Right ventricle myocardium inferior (tissue), 1 donor: Measurements from ENCODE around the gene TLR7. TPM values are rescaled to one million over a fixed set of nuclear protein-coding genes. Genes with fewer than 3 reads are reported as not detected.

Experiments
- ATAC-seq: fragments of 200-7000 bp; cut with Tn5 transposase; one replicate; pipeline ENCODE4 v1.9.1; 2020; ENCODE audit warnings: mild to moderate bottlenecking, moderate library complexity
- DNase-seq: peaks from one replicate; pipeline ENCODE4 v3.0.0; 2021; ENCODE audit errors: missing footprints
- intact Hi-C: fragments of 100-400 bp; cut with DNase I; formaldehyde crosslinking; loops from one replicate; pipeline ENCODE4 v1.11.0; 2022
- total RNA-seq: library from RNA; stranded (reverse); fragmentation: NEBNext Ultra II Directional; extraction: Animal tissue kit (Norgen Biotek cat#: 25700); gene quantifications from one replicate; pipeline ENCODE4 v1.2.1, GENCODE V29; 2021
- donor health status: DM: no; HTN: yes; CAD: no; lungs with severe emphysema.

TLR7 gene
- total RNA-seq, 1 donor from 2014 or later = 0.68 TPM

DNA sequence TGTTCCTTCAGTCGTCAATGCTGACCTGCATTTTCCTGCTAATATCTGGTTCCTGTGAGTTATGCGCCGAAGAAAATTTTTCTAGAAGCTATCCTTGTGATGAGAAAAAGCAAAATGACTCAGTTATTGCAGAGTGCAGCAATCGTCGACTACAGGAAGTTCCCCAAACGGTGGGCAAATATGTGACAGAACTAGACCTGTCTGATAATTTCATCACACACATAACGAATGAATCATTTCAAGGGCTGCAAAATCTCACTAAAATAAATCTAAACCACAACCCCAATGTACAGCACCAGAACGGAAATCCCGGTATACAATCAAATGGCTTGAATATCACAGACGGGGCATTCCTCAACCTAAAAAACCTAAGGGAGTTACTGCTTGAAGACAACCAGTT is 52.2 kb downstream of the TLR7 start:
- no peak for ATAC-seq
- intact Hi-C loops = no loop called here

GRCh38 chrX:12919620-12920019 is 52.7 kb downstream of the TLR7 start:
- intact Hi-C loops = no loop called here
- DNase-seq (no peak), ATAC-seq (no peak)

More for the DNA sequence above, 52.2 kb downstream of the TLR7 start:
- DNase-seq = no peak

GRCh38 chrX:12920990-12921389 is 54.1 kb downstream of the TLR7 start:
- ATAC-seq (no peak), DNase-seq (no peak)
- intact Hi-C loops = no loop called here

GRCh38 chrX:12921886-12922598 is 55.2 kb downstream of the TLR7 start:
- no peak for ATAC-seq
- intact Hi-C loops = no loop called here
- DNase-seq = no peak

DNA sequence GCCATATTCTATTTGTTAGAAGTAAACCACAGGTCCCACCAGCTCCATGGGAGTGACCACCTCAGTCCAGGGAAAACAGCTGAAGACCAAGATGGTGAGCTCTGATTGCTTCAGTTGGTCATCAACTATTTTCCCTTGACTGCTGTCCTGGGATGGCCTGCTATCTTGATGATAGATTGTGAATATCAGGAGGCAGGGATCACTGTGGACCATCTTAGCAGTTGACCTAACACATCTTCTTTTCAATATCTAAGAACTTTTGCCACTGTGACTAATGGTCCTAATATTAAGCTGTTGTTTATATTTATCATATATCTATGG is 55.7 kb downstream of the TLR7 start:
- ATAC-seq = no peak
- DNase-seq = no peak
- intact Hi-C loops = no loop called here

GRCh38 chrX:12929701-12930100 is 62.8 kb downstream of the TLR7 start:
- DNase-seq (no peak), ATAC-seq (no peak)
- intact Hi-C loops = no loop called here

- ATAC-seq (no peak), DNase-seq (no peak)
- intact Hi-C loops = no loop called here
Measured at GRCh38 chrX:12930150-12930549, 63.3 kb downstream of the TLR7 start.

GRCh38 chrX:12932244-12932643 is 65.4 kb downstream of the TLR7 start:
- intact Hi-C loops = no loop called here
- DNase-seq = no peak
- no peak for ATAC-seq

GRCh38 chrX:12934850-12935249 is 68.0 kb downstream of the TLR7 start:
- DNase-seq (no peak), ATAC-seq (no peak)
- intact Hi-C loops = no loop called here

GRCh38 chrX:12936947-12937346 is 70.1 kb downstream of the TLR7 start:
- no peak for DNase-seq
- ATAC-seq = no peak
- intact Hi-C loops = no loop called here

Other genes with a start within 250 kb of the TLR7 start
- 4.7 TPM for gene PRPS2, start 75.7 kb upstream of the TLR7 start, total RNA-seq
- 1.5 TPM for gene TLR8, start 39.5 kb downstream of the TLR7 start, total RNA-seq
- gene TMSB4X, start 108.0 kb downstream of the TLR7 start, total RNA-seq = 1,134 TPM
- gene FAM9C, start 177.5 kb downstream of the TLR7 start, total RNA-seq = 0.38 TPM